NB4 (cell line): ENCODE results near the gene SLCO2A1.

Experiments
- DNase-seq: peaks from one replicate; pipeline ENCODE4 v3.0.0; 2010; ENCODE audit warnings: low read depth
- H3K4me3 ChIP-seq: one replicate; pipeline ENCODE4 v1.5.1; 2011; ENCODE audit warnings: mild to moderate bottlenecking, low read depth, low read length, moderate library complexity
- MYC ChIP-seq: IDR thresholded peaks from 2 replicates; pipeline ENCODE4 v1.6.1; 2011; ENCODE audit warnings: low read depth, low read length
- POLR2A ChIP-seq: IDR thresholded peaks from 2 replicates; pipeline ENCODE4 v1.6.1; 2011; ENCODE audit warnings: mild to moderate bottlenecking; ENCODE audit not compliant: insufficient read length; ENCODE audit errors: extremely low read depth
- TF ChIP-seq, protein P1 (sequence below): IDR thresholded peaks from 2 replicates; pipeline ENCODE4 v1.6.1; 2011; ENCODE audit warnings: low read depth, low read length
- TF ChIP-seq, protein P2 (sequence below): IDR thresholded peaks from one replicate; pipeline ENCODE4 v1.5.1; 2012; ENCODE audit warnings: low read depth, low read length

SLCO2A1 gene

GRCh38 chr3:133937756-133938601 is 91.7 kb downstream of the SLCO2A1 start:
- DNase-seq = no peak
- no peak for TF ChIP-seq POLR2A
- TF ChIP-seq, protein P1, sequence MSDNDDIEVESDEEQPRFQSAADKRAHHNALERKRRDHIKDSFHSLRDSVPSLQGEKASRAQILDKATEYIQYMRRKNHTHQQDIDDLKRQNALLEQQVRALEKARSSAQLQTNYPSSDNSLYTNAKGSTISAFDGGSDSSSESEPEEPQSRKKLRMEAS = no peak
- TF ChIP-seq, protein P2, sequence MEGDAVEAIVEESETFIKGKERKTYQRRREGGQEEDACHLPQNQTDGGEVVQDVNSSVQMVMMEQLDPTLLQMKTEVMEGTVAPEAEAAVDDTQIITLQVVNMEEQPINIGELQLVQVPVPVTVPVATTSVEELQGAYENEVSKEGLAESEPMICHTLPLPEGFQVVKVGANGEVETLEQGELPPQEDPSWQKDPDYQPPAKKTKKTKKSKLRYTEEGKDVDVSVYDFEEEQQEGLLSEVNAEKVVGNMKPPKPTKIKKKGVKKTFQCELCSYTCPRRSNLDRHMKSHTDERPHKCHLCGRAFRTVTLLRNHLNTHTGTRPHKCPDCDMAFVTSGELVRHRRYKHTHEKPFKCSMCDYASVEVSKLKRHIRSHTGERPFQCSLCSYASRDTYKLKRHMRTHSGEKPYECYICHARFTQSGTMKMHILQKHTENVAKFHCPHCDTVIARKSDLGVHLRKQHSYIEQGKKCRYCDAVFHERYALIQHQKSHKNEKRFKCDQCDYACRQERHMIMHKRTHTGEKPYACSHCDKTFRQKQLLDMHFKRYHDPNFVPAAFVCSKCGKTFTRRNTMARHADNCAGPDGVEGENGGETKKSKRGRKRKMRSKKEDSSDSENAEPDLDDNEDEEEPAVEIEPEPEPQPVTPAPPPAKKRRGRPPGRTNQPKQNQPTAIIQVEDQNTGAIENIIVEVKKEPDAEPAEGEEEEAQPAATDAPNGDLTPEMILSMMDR = no peak
- no peak for TF ChIP-seq MYC

DNA sequence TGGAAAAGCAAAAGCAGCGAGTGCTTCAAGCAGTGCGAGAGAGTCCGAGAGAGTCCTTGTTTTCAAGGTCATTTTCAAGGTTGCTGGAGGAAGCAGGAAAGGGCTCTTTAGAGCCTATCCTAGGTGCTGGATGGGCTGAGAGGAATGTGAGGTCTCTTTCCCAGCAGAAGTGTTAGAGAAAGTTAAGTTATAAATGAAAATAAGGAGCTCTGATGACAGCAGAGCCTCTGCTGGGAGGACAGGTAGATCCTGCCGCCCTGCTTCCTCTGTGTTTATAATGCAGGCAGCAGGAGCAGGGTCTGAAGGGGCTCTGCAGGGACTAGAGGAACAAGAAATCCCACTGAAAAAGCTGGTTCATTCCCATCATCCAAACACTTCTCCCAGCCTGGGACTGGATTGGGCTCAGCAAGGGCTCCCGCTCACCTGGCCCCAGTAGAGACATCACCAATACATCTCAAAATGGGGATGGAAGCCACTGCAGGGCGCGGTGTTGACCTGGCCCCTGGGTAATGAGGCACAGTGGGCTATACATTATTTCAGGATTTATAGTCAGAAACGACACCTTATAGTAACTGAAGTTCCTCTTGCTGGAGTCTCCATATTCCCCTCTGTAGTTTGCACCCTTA is 92.6 kb downstream of the SLCO2A1 start:
- no peak for DNase-seq
- TF ChIP-seq, protein P2 = no peak
- TF ChIP-seq, protein P1 = no peak

More at GRCh38 chr3:133937756-133938601, 91.7 kb downstream of the SLCO2A1 start:
- no peak overlapping the region for H3K4me3 ChIP-seq

DNA sequence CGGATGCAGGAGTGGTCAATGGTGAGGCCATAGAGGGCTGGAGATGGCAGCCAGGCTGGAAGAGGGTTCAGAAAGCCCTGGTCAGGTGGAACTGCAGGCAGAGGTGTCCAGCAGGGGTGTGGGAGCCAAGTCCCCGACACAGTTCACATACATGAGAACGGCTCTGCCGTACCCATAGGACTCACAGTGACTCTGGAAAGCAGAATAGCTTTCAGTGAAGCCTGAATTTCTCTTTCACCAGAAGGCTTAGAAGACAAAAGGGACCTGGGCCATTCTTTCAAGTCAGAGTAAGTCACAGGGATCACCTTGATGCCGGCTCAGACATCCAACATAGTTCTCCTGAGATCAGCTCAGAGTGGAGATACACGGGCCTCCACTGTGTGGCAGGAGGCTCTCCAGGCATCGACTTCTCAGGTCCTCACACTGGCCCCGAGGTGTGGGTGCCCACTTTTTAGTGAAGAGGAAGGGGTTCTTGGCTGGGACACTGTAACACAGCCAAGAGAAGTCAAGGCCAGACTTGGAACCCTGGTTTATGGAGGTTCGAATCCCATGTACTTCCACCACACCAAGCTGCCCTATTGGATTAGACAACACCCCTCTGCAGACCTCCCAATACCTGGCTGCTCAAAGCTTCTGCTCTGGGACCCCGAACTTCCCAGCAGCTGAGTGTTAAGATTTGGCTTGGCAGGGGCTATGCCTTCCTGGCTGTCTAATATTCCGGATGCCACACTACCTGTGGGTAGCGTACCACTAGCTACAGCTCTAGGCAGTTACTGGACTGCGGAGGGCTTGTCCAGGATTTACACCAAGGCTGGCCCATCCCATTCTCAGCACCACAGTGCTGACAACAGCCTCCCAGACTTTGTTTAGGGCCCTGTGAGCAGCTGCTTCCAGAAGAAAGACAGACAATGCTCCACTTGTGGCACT is 93.6 kb downstream of the SLCO2A1 start:
- H3K4me3 ChIP-seq = no peak overlapping the region
- TF ChIP-seq, protein P2 = no peak
- TF ChIP-seq POLR2A (no peak), MYC (no peak)
- TF ChIP-seq, protein P1 = no peak
- DNase-seq = no peak

More for the DNA sequence above, 92.6 kb downstream of the SLCO2A1 start:
- no peak overlapping the region for H3K4me3 ChIP-seq

DNA sequence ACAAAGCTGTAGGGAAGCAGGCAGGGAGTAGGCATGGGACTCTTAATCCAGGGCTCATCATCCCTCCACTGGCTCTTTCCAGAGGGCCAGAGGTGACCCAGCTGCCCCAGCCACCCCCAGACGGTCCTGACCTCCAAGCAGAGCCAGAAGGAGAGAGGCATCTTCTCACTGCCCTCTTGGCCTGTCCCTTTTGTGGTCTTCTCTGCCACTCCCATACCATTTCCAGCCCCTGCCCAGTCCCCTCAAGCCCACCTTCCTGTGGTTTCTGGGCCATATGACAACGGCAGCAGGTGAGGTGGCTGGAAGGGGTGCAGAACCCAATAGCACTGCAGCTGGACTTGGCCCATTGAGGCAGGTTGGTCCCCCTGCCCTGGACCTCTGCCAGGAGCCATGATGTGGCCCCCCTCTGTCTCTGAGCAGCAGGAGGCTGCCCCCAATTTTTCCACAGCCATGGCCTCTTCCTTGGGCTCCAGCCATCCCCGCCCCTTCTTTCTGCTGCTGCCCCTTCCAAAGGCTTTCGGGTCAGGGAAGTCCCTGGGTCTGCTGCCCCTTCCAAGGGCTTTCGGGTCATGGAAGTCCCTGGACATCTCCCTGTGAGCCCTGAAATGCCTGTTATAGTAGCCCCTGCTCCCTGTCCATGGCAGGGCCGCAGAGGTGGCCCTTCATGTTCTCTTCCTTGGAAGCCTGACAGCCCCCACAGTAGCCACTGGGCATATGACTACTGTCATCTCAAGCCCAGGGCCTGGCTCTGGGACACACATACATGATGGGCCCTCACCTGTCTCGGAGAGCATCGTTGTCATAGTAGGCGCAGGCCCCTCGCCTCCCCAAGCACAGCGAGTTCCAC is 94.5 kb downstream of the SLCO2A1 start:
- no peak overlapping the region for H3K4me3 ChIP-seq
- no peak for DNase-seq
- no peak for TF ChIP-seq POLR2A
- TF ChIP-seq, protein P2 = no peak
- TF ChIP-seq, protein P1 = no peak
- TF ChIP-seq MYC = no peak
